Measurements from ENCODE around the gene CATSPERE. TPM values are rescaled to one million over a fixed set of nuclear protein-coding genes. Genes with fewer than 3 reads are reported as not detected.

The CATSPERE gene
- total RNA-seq (1 to 10 TPM in 6 of 7 donors, under 1 TPM in 1; 0.85 to 4.0 (median 1.3) TPM), polyA plus RNA-seq (under 1 TPM; 0.50 to 0.70 (median 0.52) TPM)
- long read RNA-seq, donor 1, result 0 reads
- long read RNA-seq, donor 2, result 0 reads

- H3K4me1 ChIP-seq, result peaks cover 7 to 18% (median 9%) of the 10 kb centered on the region in 6 donors
- peaks cover 0 to 5% (median 4%) of the 10 kb centered on the region in 8 donors for H3K9me3 ChIP-seq
- TF ChIP-seq POLR2AphosphoS5 (IDR thresholded peaks at IDR 0.05), result peak; percentile 81 to 90 (median 87)
- no peak for TF ChIP-seq CTCF (IDR thresholded peaks at IDR 0.05 in 8 of 11, conservative IDR thresholded peaks at IDR 0.05 in 3 of 11)
- peak in 1 of 3 donors; percentile 60 for TF ChIP-seq POLR2A (IDR thresholded peaks at IDR 0.05)
- H3K4me3 ChIP-seq, result peak within 1 kb of the TSS; percentile 53 to 73 (median 58)
- peak; percentile 96 for DNase-seq
- peak within 1 kb of the TSS; percentile 83 to 91 (median 88) for H3K27ac ChIP-seq
- H3K36me3 ChIP-seq, result no peaks in the 10 kb centered on the region
- no peaks in the 10 kb centered on the region for H3K27me3 ChIP-seq (replicated peaks in 1 of 7)
- intact Hi-C loops (cut with DNase I; ENCODE audit: low total_unique reads), result no loop called here
- 18 to 44% (median 19%) methylated on average over 24 to 61 of the region's 61 CpGs for WGBS, 5 donors
These were observed at the start of gene CATSPERE for GRCh38 chr1:244461245-244462071. TSS of gene CATSPERE (plus strand) at chr1:244461273. CDS start at chr1:244461430, 157 bp downstream.

GRCh38 chr1:244412176-244412575, 48.9 kb upstream of the CATSPERE start:
- H3K4me1 ChIP-seq, result peaks cover 0 to 13% (median 2%) of the 10 kb centered on the region in 6 donors
- no peak overlapping the region for H3K4me3 ChIP-seq
- H3K27ac ChIP-seq, result peak overlapping the region in 1 of 8 donors; percentile 12
- intact Hi-C loops (cut with DNase I; ENCODE audit: low total_unique reads), result no loop called here
- 96 to 100% (median 97%) methylated on average over 5 of the region's 5 CpGs for WGBS, 5 donors
- TF ChIP-seq POLR2A (IDR thresholded peaks at IDR 0.05) (no peak), CTCF (IDR thresholded peaks at IDR 0.05 in 8 of 11, conservative IDR thresholded peaks at IDR 0.05 in 3 of 11) (no peak), POLR2AphosphoS5 (IDR thresholded peaks at IDR 0.05) (no peak)
- H3K36me3 ChIP-seq, result peaks cover 0 to 100% (median 85%) of the 10 kb centered on the region in 6 donors
- no peaks in the 10 kb centered on the region for H3K27me3 ChIP-seq (replicated peaks in 1 of 7)
- H3K9me3 ChIP-seq, result no peaks in the 10 kb centered on the region
- DNase-seq, result no peak

- Histone ChIP-seq H3K36me3 (peaks cover 4 to 100% (median 89%) of the 10 kb centered on the region in 6 donors), H3K9me3 (no peaks in the 10 kb centered on the region), H3K4me3 (no peak overlapping the region), H3K27me3 (replicated peaks in 1 of 7) (no peaks in the 10 kb centered on the region), H3K27ac (no peak overlapping the region), H3K4me1 (peaks cover 0 to 13% (median 2%) of the 10 kb centered on the region in 6 donors)
- TF ChIP-seq CTCF (IDR thresholded peaks at IDR 0.05 in 8 of 11, conservative IDR thresholded peaks at IDR 0.05 in 3 of 11), result no peak
- TF ChIP-seq POLR2A (IDR thresholded peaks at IDR 0.05), result no peak
- TF ChIP-seq POLR2AphosphoS5 (IDR thresholded peaks at IDR 0.05), result no peak
- 94 to 97% (median 97%) methylated on average over 3 of the region's 3 CpGs for WGBS, 5 donors
- intact Hi-C loops (cut with DNase I; ENCODE audit: low total_unique reads), result no loop called here
- no peak for DNase-seq
These were observed 47.3 kb upstream of the CATSPERE start for GRCh38 chr1:244413736-244414135.

GRCh38 chr1:244414543-244414942, 46.5 kb upstream of the CATSPERE start:
- no peak for DNase-seq
- no peak for TF ChIP-seq CTCF (IDR thresholded peaks at IDR 0.05 in 8 of 11, conservative IDR thresholded peaks at IDR 0.05 in 3 of 11)
- TF ChIP-seq POLR2A (IDR thresholded peaks at IDR 0.05), result no peak
- no peak for TF ChIP-seq POLR2AphosphoS5 (IDR thresholded peaks at IDR 0.05)
- Histone ChIP-seq H3K36me3 (peaks cover 4 to 100% (median 87%) of the 10 kb centered on the region in 6 donors), H3K4me1 (peaks cover 0 to 7% (median 0%) of the 10 kb centered on the region in 6 donors), H3K27me3 (replicated peaks in 1 of 7) (no peaks in the 10 kb centered on the region), H3K4me3 (no peak overlapping the region), H3K27ac (no peak overlapping the region), H3K9me3 (no peaks in the 10 kb centered on the region)
- 92 to 100% (median 100%) methylated on average over 1 of the region's 1 CpG for whole genome bisulfite sequencing, 5 donors
- intact Hi-C loops (cut with DNase I; ENCODE audit: low total_unique reads), result no loop called here
